Right lobe of liver (tissue), 6 donors: ENCODE data around the gene LTBP1. TPM values are rescaled to one million over a fixed set of nuclear protein-coding genes. Genes with fewer than 3 reads are reported as not detected.

Experiments used
- ATAC-seq, 4 donors: fragments of 200-7000 bp; cut with Tn5 transposase; one replicate each; pipeline ENCODE4 v1.9.1; 2020; ENCODE audit warnings: mild to moderate bottlenecking in 4 of 4, moderate library complexity in 4 of 4
- DNase-seq, 3 donors: peaks; one replicate each; pipeline ENCODE4 v3.0.0-alpha.2; 2020
- H3K27ac ChIP-seq, 3 donors: fragments of 200-600 bp; one replicate each; pipeline ENCODE4 v1.8.0; 2022
- H3K27me3 ChIP-seq, 2 donors: fragments of 200-600 bp; one replicate each; pipeline ENCODE4 v1.8.0; 2022
- H3K36me3 ChIP-seq, 4 donors: fragments of 200-600 bp; sonication (generic) in 1 of 4; one replicate each; pipeline versions ENCODE4 v1.5.1 to v1.8.0; 2017 to 2022; ENCODE audit warnings: control low read depth in 1 of 4
- H3K4me1 ChIP-seq, 4 donors: fragments of 200-600 bp; sonication (generic) in 1 of 4; one replicate each; pipeline versions ENCODE4 v1.5.1 to v1.8.0; 2017 to 2022; ENCODE audit warnings: control low read depth in 1 of 4
- H3K4me3 ChIP-seq, 3 donors: fragments of 200-600 bp; one replicate each; pipeline ENCODE4 v1.8.0; 2022
- H3K9me3 ChIP-seq, 4 donors: fragments of 200-600 bp; sonication (generic) in 1 of 4; one replicate each; pipeline versions ENCODE4 v1.5.1 to v1.8.0; 2017 to 2022; ENCODE audit warnings: control low read depth in 1 of 4
- CTCF ChIP-seq, 4 donors: fragments of 200-600 bp in 3 of 4; fragments of 450-650 bp in 1 of 4; IDR thresholded peaks; one replicate each; pipeline versions ENCODE4 v1.5.1 to v1.8.0; 2016 to 2022; ENCODE audit warnings: antibody characterized with exemption in 4 of 4, mild to moderate bottlenecking in 2 of 4
- POLR2A ChIP-seq: fragments of 450-650 bp; IDR thresholded peaks from one replicate; pipeline ENCODE4 v1.6.1; 2017; ENCODE audit warnings: antibody characterized with exemption, mild to moderate bottlenecking
- WGBS: methylation state at CpG from one replicate; pipeline ENCODE4 v1.1.6; 2018; ENCODE audit warnings: low coverage, low lambda C conversion rate; ENCODE audit not compliant: insufficient coverage; ENCODE audit errors: missing lambda C conversion rate; 5-methylcytosine and 5-hydroxymethylcytosine counted together
- intact Hi-C, 2 donors: fragments of 100-400 bp; cut with DNase I; formaldehyde crosslinking; loops; one replicate each; pipeline versions ENCODE4 v1.11.2 to v1.14.1; 2022
- total RNA-seq, 6 experiments: library from RNA; depleted of rRNA in 2 of 6; stranded (reverse); fragments of >200 nt in 2 of 6; fragmentation: NEBNext Ultra II Directional in 3 of 6; extraction: Animal tissue kit (Norgen Biotek cat#: 25700) in 3 of 6; gene quantifications; one replicate each; pipeline versions ENCODE4 v1.1.0 to v1.2.4, GENCODE V29; 2016 to 2023
- donor health status: DM: no; HTN: yes; CAD: no.
- donor health status: DM: no; HTN: no; CAD: no.
- donor health status: DM: no; HTN: no; CAD: no.
- donor health status: DM: no; HTN: yes; CAD: no.
- donor health status: DM: no; HTN: yes; CAD: no.

Gene LTBP1
- total RNA-seq, 6 experiments from 2014 or later, result 5.4 to 14.2 (median 9.1) TPM

- no peak overlapping the region for H3K27ac ChIP-seq
- peaks cover 0 to 5% (median 0%) of the 10 kb centered on the region in 4 donors for H3K9me3 ChIP-seq
- intact Hi-C loops, result no loop called here
- no peak for ATAC-seq
- DNase-seq, result no peak
- 80% methylated on average over 8 of the region's 8 CpGs for whole genome bisulfite sequencing
- H3K36me3 ChIP-seq, result no peaks in the 10 kb centered on the region
- no peaks in the 10 kb centered on the region for H3K27me3 ChIP-seq
- TF ChIP-seq POLR2A, result no peak
- TF ChIP-seq CTCF (IDR thresholded peaks at IDR 0.05), result no peak
- no peak overlapping the region for H3K4me3 ChIP-seq
- no peaks in the 10 kb centered on the region for H3K4me1 ChIP-seq
Observed at GRCh38 chr2:32993005-32993539, 46.3 kb downstream of the LTBP1 start.

GRCh38 chr2:32997705-32998104 is 51.0 kb downstream of the LTBP1 start:
- ATAC-seq, result no peak
- H3K9me3 ChIP-seq, result no peaks in the 10 kb centered on the region
- no peaks in the 10 kb centered on the region for H3K36me3 ChIP-seq
- DNase-seq, result no peak
- H3K27ac ChIP-seq, result no peak overlapping the region
- H3K27me3 ChIP-seq, result no peaks in the 10 kb centered on the region
- intact Hi-C loops, result no loop called here
- no peak for TF ChIP-seq CTCF (IDR thresholded peaks at IDR 0.05)
- no peak for TF ChIP-seq POLR2A
- peaks cover 0 to 27% (median 4%) of the 10 kb centered on the region in 4 donors for H3K4me1 ChIP-seq
- WGBS, result 86% methylated on average over 1 of the region's 2 CpGs
- no peak overlapping the region for H3K4me3 ChIP-seq

GRCh38 chr2:33000986-33001385 is 54.2 kb downstream of the LTBP1 start:
- peak in 2 of 3 donors; percentile 64 to 75 for DNase-seq
- ATAC-seq, result peak in 3 of 4 donors; percentile 77 to 86 (median 83)

GRCh38 chr2:33001823-33002222 is 55.1 kb downstream of the LTBP1 start:
- peak in 3 of 4 donors; percentile 72 to 83 (median 80) for ATAC-seq
- Histone ChIP-seq H3K4me3 (no peak overlapping the region), H3K27ac (peak overlapping the region in 2 of 3 donors; percentile 63 to 71), H3K27me3 (no peaks in the 10 kb centered on the region), H3K4me1 (peaks cover 0 to 59% (median 16%) of the 10 kb centered on the region in 4 donors), H3K9me3 (no peaks in the 10 kb centered on the region), H3K36me3 (no peaks in the 10 kb centered on the region)
- TF ChIP-seq POLR2A, result no peak
- TF ChIP-seq CTCF (IDR thresholded peaks at IDR 0.05), result no peak
- intact Hi-C loops, result no loop called here
- DNase-seq, result peak in 2 of 3 donors; percentile 69 to 78
- no CpG with 5 or more reads among the region's 1 CpG for WGBS

More at GRCh38 chr2:33000986-33001385, 54.2 kb downstream of the LTBP1 start:
- no peak for TF ChIP-seq CTCF (IDR thresholded peaks at IDR 0.05)
- no peak for TF ChIP-seq POLR2A
- no peaks in the 10 kb centered on the region for H3K27me3 ChIP-seq
- WGBS, result no CpG with 5 or more reads among the region's 3 CpGs
- H3K9me3 ChIP-seq, result no peaks in the 10 kb centered on the region
- no peaks in the 10 kb centered on the region for H3K36me3 ChIP-seq
- peaks cover 0 to 58% (median 14%) of the 10 kb centered on the region in 4 donors for H3K4me1 ChIP-seq
- no peak overlapping the region for H3K4me3 ChIP-seq
- H3K27ac ChIP-seq, result peak overlapping the region in 2 of 3 donors; percentile 53 to 63
- intact Hi-C loops, result no loop called here
